HG03139 (cell line): ENCODE measurements around the gene HIBADH.
A peak's percentile ranks its signal among the peaks of the same experiment; 100 is the strongest.

ENCODE experiments used
- ATAC-seq: cut with Tn5 transposase; IDR thresholded peaks from one replicate; pipeline ENCODE4 v1.9.1; 2021; ENCODE audit not compliant: unreplicated experiment

The HIBADH gene

GRCh38 chr7:27662490-27663205 is at the start of gene HIBADH:
TSS of gene HIBADH (minus strand) at chr7:27662883. CDS start at chr7:27662788, 95 bp downstream.
- peak; percentile 98 for ATAC-seq

GRCh38 chr7:27712217-27712616 is 49.5 kb upstream of the HIBADH start:
- ATAC-seq, result no peak

DNA sequence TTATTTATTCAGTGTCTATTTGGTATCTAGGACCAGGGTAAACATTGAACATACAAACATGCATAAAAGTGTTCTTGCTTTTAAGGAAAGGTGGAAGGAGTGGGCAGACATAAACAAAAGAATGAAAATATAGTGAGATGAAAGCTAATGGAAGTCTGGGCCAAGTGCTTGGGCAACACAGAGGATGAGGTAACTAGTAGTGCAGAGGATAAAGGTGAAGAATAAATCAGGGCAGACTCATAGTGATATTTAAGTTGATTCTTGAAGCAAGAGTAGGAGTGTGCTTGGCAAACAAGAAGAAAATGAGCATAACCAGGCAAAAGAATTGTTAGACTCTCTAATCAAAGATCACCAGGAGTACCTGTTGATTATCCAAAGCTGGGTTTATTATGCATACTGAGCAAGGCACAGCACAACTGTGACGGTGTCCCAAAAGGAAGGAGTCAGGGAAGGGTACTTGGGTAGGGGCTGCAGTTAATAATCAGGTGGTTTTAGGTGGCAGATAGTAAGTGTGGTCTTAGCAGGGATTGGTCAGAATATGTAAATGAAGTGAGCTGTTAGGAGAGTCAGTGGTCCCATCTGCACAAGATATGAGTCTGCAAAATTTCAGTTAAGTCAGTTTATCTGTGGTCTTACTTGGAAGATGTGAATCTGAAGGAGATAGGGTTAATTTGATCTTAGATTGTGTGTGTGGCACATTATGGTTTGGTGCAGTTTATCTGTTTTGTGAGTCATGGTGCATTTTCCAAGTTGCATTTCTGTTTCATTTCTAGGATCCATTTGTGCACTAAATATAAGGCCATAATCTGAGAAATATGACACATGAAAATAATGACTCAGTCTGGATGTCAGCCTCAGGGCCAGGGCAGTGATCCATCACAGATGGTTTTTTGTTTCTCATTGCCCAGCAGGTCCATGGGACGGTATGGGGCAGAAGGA is 46.7 kb upstream of the HIBADH start:
- ATAC-seq, result no peak

DNA sequence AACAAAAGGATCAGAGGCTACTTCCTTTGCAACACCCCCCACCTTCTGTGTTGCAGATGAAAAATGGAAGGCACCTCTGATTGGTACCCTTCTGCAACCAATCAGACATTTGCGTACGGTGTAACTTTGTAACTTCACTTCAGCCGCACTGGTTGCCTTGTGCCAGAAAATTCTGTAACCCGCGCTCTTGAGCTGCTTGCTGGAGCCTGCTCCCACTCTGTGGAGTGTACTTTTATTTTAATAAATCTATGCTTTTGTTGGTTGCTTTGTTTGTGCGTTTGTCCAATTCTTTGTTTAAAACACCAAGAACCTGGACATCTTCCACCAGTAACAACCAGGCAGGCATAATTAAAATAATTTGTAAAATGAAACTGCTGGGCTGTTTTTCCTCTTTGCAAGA is 45.8 kb upstream of the HIBADH start:
- ATAC-seq, result no peak

DNA sequence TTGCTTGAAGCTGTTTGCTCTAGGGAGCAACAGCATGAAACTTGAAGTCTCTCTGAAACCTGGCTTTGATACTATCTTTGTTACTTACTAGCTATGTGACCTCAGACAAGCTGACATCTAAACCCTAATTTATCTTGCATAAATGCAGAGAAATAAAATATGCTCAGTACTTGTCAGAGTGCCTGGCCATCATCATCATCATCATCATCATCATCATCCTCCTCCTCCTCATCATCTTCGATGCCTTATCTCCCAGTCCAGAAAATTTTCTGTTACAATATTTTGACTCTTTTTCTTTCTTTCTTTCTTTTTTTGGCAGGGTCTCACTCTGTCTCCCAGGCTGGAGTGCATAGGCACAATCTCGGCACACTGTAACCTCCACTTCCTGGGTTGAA is 42.5 kb upstream of the HIBADH start:
- ATAC-seq, result no peak

DNA sequence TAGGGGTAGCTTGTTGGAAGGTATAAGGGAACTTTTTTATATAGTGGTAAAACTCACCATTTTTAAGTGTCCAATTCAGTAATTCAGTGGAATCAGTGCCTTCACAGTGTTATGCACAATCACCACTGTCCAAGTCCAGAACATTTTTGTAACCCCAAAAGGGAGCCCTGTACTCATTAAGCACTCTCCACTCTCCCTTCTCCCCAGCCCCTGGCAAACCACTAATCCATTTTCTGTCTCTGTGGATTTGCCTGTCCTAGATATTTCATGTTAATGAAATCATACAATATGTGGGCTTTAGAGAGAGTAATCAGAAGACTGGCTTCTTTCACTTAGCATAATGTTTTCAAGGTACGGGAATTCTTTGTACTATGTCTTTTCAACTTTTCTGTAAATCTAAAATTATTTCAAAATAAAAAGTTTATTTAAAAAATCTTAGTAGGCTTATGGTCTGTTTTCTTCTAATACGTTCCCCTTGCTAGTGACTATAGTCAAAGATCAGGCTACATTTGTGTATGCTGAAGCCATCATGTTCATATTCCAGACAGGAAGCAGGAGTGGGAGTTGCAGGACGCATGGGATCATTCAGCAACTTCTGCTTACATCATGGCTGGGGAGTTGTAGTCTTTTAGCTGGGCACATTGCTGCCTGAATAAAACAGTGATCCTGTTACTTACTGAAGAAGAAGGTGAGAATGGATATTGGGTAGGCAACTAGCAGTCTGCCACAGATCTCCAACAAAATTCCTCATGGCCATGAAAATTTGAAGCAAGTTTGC is 41.9 kb upstream of the HIBADH start:
- ATAC-seq, result no peak

DNA sequence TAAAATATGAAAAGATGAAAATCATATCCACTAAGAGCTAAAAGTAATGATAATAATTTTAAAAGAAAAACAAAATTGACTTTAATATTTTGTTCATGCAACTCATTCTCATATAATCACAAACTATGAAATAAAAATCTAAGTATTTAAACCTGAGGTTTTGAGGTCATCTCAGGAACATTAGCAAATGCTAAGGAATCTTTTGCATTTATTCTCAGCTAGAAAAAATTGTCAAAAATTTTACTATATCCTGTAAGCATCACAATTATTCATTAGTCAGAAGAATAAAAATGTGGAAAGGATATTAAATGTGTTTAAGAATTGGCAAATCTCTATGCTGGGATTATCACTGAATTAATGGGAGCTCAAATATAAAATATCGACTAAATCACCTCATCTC is 40.5 kb upstream of the HIBADH start:
- ATAC-seq, result no peak

GRCh38 chr7:27700501-27700900 is 37.8 kb upstream of the HIBADH start:
- ATAC-seq, result no peak

- no peak for ATAC-seq
Observed at GRCh38 chr7:27699751-27700150, 37.1 kb upstream of the HIBADH start.

DNA sequence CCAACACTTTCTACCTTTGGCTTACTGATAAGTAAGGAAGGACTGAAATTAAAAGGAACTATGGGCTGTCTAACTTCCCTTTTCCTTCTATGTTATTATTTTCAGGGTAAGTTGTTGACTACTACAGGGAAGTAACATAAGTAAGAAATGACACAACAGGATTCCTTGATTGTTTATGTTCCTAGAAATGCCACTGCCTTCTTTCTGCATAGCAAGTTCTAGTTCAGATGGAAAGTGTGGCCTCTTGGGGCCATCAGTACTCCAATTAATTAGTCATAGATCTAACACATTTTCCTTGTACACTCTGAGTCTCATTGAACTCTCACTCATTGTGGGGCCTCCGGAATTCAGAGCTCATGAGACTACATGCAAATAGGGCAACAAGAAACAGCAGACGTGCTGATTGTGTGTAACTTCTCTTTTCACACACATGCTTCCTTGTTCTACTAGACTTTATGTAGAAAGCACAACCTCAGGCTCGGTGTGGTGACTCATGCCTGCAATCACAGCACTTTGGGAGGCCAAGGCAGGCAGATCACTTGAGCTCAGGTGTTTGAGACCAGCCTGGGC is 35.3 kb upstream of the HIBADH start:
- ATAC-seq, result peak; percentile 56

- ATAC-seq, result no peak
Observed at GRCh38 chr7:27695096-27695495, 32.4 kb upstream of the HIBADH start.

GRCh38 chr7:27693794-27694193 is 31.1 kb upstream of the HIBADH start:
- ATAC-seq, result no peak

DNA sequence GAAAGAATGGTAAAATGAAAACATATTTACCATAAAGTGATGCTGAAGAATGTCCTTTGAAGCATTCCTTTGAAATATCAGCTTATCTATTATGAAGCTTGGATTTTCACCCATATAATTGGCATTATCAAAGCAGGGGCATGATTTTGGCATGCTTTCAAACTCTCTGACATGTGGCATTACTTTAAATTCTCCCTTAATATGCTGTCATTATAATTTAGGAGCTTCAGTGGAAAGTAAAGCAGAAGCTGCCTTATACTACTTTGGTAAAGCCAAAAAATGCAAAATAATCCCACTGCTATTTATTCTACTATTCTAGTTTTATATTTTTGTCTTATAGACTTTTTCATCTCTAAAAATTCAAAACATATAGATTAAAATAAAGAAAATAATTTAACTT is 28.0 kb upstream of the HIBADH start:
- ATAC-seq, result no peak

GRCh38 chr7:27689591-27690164 is 27.0 kb upstream of the HIBADH start:
- ATAC-seq, result no peak

- ATAC-seq, result no peak
Observed at GRCh38 chr7:27689150-27689549, 26.5 kb upstream of the HIBADH start.

GRCh38 chr7:27688646-27689045 is 26.0 kb upstream of the HIBADH start:
- ATAC-seq, result no peak

DNA sequence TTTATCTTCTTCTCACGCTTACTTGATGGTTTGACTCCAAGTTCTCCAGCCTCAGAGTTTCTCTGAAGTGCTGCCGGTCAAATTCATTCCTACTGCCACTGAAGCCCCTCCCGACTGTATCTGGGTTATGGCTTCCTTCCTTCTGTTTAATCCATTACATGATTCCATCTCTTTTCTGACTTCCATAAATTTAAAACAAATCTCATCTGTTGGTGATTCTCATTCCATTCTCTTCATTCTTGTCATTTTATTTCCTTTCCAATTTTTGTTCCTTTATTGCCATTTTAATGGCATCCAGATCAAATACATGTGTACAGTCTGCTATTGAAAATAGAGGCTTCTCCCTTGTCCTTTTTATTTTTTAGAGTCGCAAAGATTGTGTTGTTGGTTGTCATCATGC is 25.4 kb upstream of the HIBADH start:
- no peak for ATAC-seq

GRCh38 chr7:27686315-27686714 is 23.6 kb upstream of the HIBADH start:
- no peak for ATAC-seq

DNA sequence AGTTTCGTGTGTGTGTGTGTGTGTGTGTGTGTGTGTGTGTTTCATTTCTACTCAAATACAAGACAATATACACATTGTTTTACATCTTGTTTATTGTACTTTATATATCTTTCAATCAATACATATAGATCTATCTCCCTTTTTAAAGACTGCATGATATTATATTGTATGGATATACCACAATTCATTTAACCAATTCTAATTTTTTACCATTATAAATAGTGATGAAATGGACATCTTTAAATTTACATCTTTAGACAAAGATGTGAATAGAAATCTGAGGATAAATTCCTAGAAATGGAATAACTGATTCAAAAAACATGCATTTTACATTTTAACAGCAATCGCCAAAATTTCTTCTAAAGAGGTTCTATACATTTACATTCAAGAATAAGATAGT is 23.2 kb upstream of the HIBADH start:
- no peak for ATAC-seq

DNA sequence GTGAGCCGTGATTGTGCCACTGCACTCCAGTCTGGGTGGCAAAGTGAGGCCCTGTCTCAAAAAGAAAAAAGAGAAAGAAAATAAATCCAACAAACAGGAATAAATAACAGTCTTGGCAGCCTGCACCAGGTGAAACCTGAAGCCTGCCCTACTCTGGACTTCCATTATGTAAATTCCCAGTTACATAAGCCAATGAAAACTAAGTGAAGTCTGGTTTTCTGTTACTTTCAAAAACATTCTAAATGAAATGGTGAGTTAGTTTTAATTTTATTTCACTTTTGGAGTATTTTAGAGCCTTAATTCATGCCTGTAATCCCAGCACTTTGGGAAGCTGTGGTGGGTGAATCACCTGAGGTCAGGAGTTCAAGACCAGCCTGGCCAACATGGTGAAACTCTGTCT is 22.5 kb upstream of the HIBADH start:
- no peak for ATAC-seq

GRCh38 chr7:27684491-27684890 is 21.8 kb upstream of the HIBADH start:
- no peak for ATAC-seq
